HG03066 (cell line): ENCODE measurements around the gene TIAM1.

Experiments used
- ATAC-seq: cut with Tn5 transposase; IDR thresholded peaks from one replicate; pipeline ENCODE4 v1.9.1; 2021; ENCODE audit warnings: low read depth; ENCODE audit not compliant: unreplicated experiment

TIAM1 gene

GRCh38 chr21:31354604-31355443 is 10.8 kb upstream of the TIAM1 start:
- no peak for ATAC-seq

GRCh38 chr21:31354122-31354521 is 10.1 kb upstream of the TIAM1 start:
- no peak for ATAC-seq

GRCh38 chr21:31352836-31353235 is 8.8 kb upstream of the TIAM1 start:
- ATAC-seq = no peak

- no peak for ATAC-seq
Measured at GRCh38 chr21:31351960-31352359, 7.9 kb upstream of the TIAM1 start.

- no peak for ATAC-seq
Measured at GRCh38 chr21:31351438-31351837, 7.4 kb upstream of the TIAM1 start.

- ATAC-seq = no peak
Measured at GRCh38 chr21:31349208-31349607, 5.1 kb upstream of the TIAM1 start.

- no peak for ATAC-seq
Measured at GRCh38 chr21:31348188-31348587, 4.1 kb upstream of the TIAM1 start.

GRCh38 chr21:31347435-31348032 is 3.5 kb upstream of the TIAM1 start:
- ATAC-seq = no peak

GRCh38 chr21:31346256-31346821 is 2.3 kb upstream of the TIAM1 start:
- ATAC-seq = no peak

- no peak for ATAC-seq
Measured at GRCh38 chr21:31345136-31345535, 1.1 kb upstream of the TIAM1 start.

GRCh38 chr21:31343030-31343510 is 991 bp downstream of the TIAM1 start:
- no peak for ATAC-seq

- ATAC-seq = no peak
Measured at GRCh38 chr21:31342348-31342747, 1.7 kb downstream of the TIAM1 start.

GRCh38 chr21:31340942-31341487 is 3.0 kb downstream of the TIAM1 start:
- no peak for ATAC-seq

- ATAC-seq = no peak
Measured at GRCh38 chr21:31340514-31340913, 3.5 kb downstream of the TIAM1 start.

- no peak for ATAC-seq
Measured at GRCh38 chr21:31339721-31340120, 4.3 kb downstream of the TIAM1 start.

- ATAC-seq = no peak
Measured at GRCh38 chr21:31338908-31339368, 5.1 kb downstream of the TIAM1 start.

GRCh38 chr21:31337996-31338907 is 5.8 kb downstream of the TIAM1 start:
- ATAC-seq = no peak

- ATAC-seq = no peak
Measured at GRCh38 chr21:31337086-31337485, 7.0 kb downstream of the TIAM1 start.

GRCh38 chr21:31336739-31337040 is 7.4 kb downstream of the TIAM1 start:
- no peak for ATAC-seq

- ATAC-seq = no peak
Measured at GRCh38 chr21:31335957-31336738, 7.9 kb downstream of the TIAM1 start.
